ENCODE measurements around the gene AGBL4. TPM values are rescaled to one million over a fixed set of nuclear protein-coding genes. Genes with fewer than 3 reads are reported as not detected.

AGBL4 gene
- total and polyA plus RNA-seq, 9 of the 15 experiments (the other 6 are each of a cell fraction or from before 2014, with no cell fraction given) = 0.11 TPM; not detected in 7

GRCh38 chr1:48576565-48576964 lies 1447.2 kb downstream of the AGBL4 start (continued):
- TF ChIP-seq TEAD4 (IDR thresholded peaks at IDR 0.05; ENCODE audit: low read length) (no peak), TEAD4 (CRISPR knock-in tag; IDR thresholded peaks at IDR 0.05; ENCODE audit: borderline replicate concordance) (no peak)

- 2% methylated on average over 7 of the region's 7 CpGs for WGBS (ENCODE audit: insufficient coverage, low coverage, missing lambda C conversion rate)
- Histone ChIP-seq H4K20me1 (replicated peaks; ENCODE audit: control insufficient read depth, insufficient read depth, low read length) (no peaks in the 10 kb centered on the region), H3K9ac (ENCODE audit: insufficient read depth in 1 of 2, low read depth in 2 of 2, low read length in 2 of 2) (no peak overlapping the region), H3K4me1 (replicated peaks in 1 of 2; ENCODE audit: control insufficient read depth in 2 of 2, insufficient read depth in 2 of 2, low read length in 2 of 2) (no peaks in the 10 kb centered on the region), H3K9me3 (replicated peaks; ENCODE audit: control insufficient read depth, insufficient read depth, low read depth, low read length) (no peaks in the 10 kb centered on the region), H2AFZ (ENCODE audit: low read depth, low read length) (no peak overlapping the region), H3K4me2 (ENCODE audit: insufficient read depth, low read length) (no peak overlapping the region), H3K9me1 (ENCODE audit: control insufficient read depth, insufficient read depth, low read length) (no peaks in the 10 kb centered on the region), H3K4me3 (no peak overlapping the region), H3K27ac (ENCODE audit: extremely low read depth, low read depth, low read length) (no peak overlapping the region), H3K36me3 (ENCODE audit: control insufficient read depth, insufficient read depth, low read length) (no peaks in the 10 kb centered on the region), H3K27me3 (ENCODE audit: control insufficient read depth in 2 of 2, insufficient read depth in 2 of 2, low read length in 2 of 2) (no peaks in the 10 kb centered on the region), H3K79me2 (ENCODE audit: control insufficient read depth, insufficient read depth, low read length) (no peaks in the 10 kb centered on the region)
- CTCF ChIA-PET (ENCODE audit: low intra/inter-chr PET ratio) = interaction anchor here (0.6 to 0.7 kb wide), 3 partner anchors 245 to 1761 kb away, joined by 3 to 5 read pairs (median 4); no protein-coding TSS in a partner anchor
- FAIRE-seq = no peak
- DNase-seq (ENCODE audit: extremely low read depth in 1 of 4, low spot score in 3 of 4) = peak; percentile 37 to 49 (median 45)
- in situ Hi-C loops (cut with MboI) (no loop called here), intact Hi-C loops (cut with micrococcal nuclease) (loop anchor here (1.0 to 5.0 kb wide), 3 partner anchors 125 to 1776 kb away; no protein-coding TSS in a partner anchor)
- peak; percentile 91 for ATAC-seq
- no TSS peak for BruUV-seq (replicated peaks)
- POLR2A ChIA-PET = no interaction called here
- TF ChIP-seq, protein P1, sequence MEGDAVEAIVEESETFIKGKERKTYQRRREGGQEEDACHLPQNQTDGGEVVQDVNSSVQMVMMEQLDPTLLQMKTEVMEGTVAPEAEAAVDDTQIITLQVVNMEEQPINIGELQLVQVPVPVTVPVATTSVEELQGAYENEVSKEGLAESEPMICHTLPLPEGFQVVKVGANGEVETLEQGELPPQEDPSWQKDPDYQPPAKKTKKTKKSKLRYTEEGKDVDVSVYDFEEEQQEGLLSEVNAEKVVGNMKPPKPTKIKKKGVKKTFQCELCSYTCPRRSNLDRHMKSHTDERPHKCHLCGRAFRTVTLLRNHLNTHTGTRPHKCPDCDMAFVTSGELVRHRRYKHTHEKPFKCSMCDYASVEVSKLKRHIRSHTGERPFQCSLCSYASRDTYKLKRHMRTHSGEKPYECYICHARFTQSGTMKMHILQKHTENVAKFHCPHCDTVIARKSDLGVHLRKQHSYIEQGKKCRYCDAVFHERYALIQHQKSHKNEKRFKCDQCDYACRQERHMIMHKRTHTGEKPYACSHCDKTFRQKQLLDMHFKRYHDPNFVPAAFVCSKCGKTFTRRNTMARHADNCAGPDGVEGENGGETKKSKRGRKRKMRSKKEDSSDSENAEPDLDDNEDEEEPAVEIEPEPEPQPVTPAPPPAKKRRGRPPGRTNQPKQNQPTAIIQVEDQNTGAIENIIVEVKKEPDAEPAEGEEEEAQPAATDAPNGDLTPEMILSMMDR (IDR thresholded peaks at IDR 0.05 in 2 of 3, conservative IDR thresholded peaks at IDR 0.05 in 1 of 3; ENCODE audit: insufficient read depth in 2 of 3, low read depth in 1 of 3, low read length in 3 of 3) = peak; percentile 60 to 70 (median 65)
- TF ChIP-seq MECOM (CRISPR knock-in tag; IDR thresholded peaks at IDR 0.05) (no peak), CBX8 (IDR thresholded peaks at IDR 0.05; ENCODE audit: borderline replicate concordance, extremely low read depth, low read depth, low read length, poor library complexity, severe bottlenecking) (no peak), XRCC4 (IDR thresholded peaks at IDR 0.05; ENCODE audit: extremely low read depth, insufficient read depth, insufficient read length) (no peak), ETV1 (tag; conservative IDR thresholded peaks at IDR 0.05; ENCODE audit: low read depth) (no peak), STAG1 (CRISPR knock-in tag; IDR thresholded peaks at IDR 0.05; ENCODE audit: borderline replicate concordance) (no peak)
- TF ChIP-seq, protein P2, sequence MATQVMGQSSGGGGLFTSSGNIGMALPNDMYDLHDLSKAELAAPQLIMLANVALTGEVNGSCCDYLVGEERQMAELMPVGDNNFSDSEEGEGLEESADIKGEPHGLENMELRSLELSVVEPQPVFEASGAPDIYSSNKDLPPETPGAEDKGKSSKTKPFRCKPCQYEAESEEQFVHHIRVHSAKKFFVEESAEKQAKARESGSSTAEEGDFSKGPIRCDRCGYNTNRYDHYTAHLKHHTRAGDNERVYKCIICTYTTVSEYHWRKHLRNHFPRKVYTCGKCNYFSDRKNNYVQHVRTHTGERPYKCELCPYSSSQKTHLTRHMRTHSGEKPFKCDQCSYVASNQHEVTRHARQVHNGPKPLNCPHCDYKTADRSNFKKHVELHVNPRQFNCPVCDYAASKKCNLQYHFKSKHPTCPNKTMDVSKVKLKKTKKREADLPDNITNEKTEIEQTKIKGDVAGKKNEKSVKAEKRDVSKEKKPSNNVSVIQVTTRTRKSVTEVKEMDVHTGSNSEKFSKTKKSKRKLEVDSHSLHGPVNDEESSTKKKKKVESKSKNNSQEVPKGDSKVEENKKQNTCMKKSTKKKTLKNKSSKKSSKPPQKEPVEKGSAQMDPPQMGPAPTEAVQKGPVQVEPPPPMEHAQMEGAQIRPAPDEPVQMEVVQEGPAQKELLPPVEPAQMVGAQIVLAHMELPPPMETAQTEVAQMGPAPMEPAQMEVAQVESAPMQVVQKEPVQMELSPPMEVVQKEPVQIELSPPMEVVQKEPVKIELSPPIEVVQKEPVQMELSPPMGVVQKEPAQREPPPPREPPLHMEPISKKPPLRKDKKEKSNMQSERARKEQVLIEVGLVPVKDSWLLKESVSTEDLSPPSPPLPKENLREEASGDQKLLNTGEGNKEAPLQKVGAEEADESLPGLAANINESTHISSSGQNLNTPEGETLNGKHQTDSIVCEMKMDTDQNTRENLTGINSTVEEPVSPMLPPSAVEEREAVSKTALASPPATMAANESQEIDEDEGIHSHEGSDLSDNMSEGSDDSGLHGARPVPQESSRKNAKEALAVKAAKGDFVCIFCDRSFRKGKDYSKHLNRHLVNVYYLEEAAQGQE (IDR thresholded peaks at IDR 0.05; ENCODE audit: borderline replicate concordance) = peak; percentile 37; the same call in 1 of the 2 replicates
- TF ChIP-seq, protein P2 (CRISPR knock-in tag; IDR thresholded peaks at IDR 0.05; ENCODE audit: low read depth) = no peak
Measured at GRCh38 chr1:48572646-48573258, 1451.0 kb downstream of the AGBL4 start.
